ENCODE measurements around the gene RPTOR. TPM values are rescaled to one million over a fixed set of nuclear protein-coding genes. Genes with fewer than 3 reads are reported as not detected.

The RPTOR gene
- total RNA-seq, 1 experiment from 2014 or later, result 25.1 TPM

DNA sequence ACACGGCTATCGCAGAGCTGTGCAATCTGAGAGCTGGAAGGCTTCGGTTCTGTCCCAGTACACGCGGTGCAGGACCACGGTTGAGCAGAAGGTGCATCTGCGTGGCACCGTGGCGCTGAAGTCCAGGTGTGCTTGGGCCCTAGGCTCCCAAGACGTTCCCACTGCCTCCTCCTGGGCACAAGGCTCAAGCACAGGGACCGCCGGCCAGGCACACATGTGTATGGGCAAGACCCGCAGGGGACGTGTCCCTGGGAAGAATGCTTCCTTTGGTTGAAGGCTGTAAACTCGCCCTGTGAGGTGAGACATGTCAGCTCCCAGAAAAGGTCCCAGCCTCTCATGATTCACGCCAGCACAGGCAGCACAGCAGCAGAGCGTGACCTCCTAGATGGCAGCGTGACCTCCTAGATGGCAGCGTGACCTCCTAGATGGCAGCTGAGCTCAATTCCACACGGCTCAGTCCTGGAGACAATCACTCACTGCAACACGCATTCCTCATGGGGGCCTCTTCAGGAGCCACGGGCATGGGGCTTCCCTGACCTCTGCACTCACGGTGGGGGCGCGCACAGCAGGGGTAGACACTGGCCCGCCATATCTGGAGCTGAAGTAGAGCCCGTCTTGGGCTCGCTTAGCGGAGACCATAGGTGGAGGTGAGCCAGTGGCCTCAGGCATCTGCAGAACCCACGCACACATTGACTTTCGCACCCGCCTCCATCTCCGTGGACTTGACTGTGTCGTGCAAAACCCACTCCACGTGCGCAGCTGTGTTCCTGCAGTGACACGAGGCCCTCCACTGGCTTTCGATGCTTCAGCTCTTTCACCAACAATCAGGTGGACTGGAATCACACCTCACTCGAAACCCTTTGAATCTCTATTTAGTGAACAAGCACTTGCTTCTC lies 362.0 kb downstream of the RPTOR start:
- Histone ChIP-seq H2AK5ac (ENCODE audit: insufficient read length, low read length) (no peak overlapping the region), H3T11ph (ENCODE audit: low read length) (no peak overlapping the region), H4K20me1 (ENCODE audit: control insufficient read depth, insufficient read depth, insufficient read length) (peaks cover 2% of the 10 kb centered on the region), H3K23ac (ENCODE audit: insufficient read length, low read depth, low read length) (no peak overlapping the region), H3K79me1 (ENCODE audit: insufficient read depth, low read depth, low read length, poor library complexity, severe bottlenecking) (no peaks in the 10 kb centered on the region), H3K56ac (ENCODE audit: insufficient read length, low read depth, low read length) (no peak overlapping the region), H3K4me1 (ENCODE audit: insufficient read depth, low read length) (no peaks in the 10 kb centered on the region), H3K18ac (ENCODE audit: insufficient read length, low read depth, low read length) (no peak overlapping the region), H2BK20ac (ENCODE audit: low read depth, low read length, poor library complexity, severe bottlenecking) (no peak overlapping the region), H3K27ac (ENCODE audit: insufficient read length, low read depth, low read length) (no peak overlapping the region), H3K27me3 (ENCODE audit: insufficient read depth, low read length) (no peaks in the 10 kb centered on the region), H3K9me3 (ENCODE audit: control insufficient read depth, low read depth, low read length) (no peaks in the 10 kb centered on the region), H2BK120ac (ENCODE audit: low read depth, low read length, poor library complexity, severe bottlenecking) (no peak overlapping the region), H2BK5ac (ENCODE audit: insufficient read length, low read length) (no peak overlapping the region), H4K8ac (replicated peaks; ENCODE audit: insufficient read length, low read depth, low read length) (no peak overlapping the region), H3K4ac (ENCODE audit: low read depth, low read length) (no peak overlapping the region), H2BK15ac (ENCODE audit: low read depth, low read length) (no peak overlapping the region), H4K91ac (ENCODE audit: insufficient read length, low read depth, low read length) (no peak overlapping the region), H3K23me2 (ENCODE audit: insufficient read length, low read depth, low read length, poor library complexity, severe bottlenecking) (no peaks in the 10 kb centered on the region), H3K14ac (ENCODE audit: insufficient read depth, low read length) (no peak overlapping the region; the same call in 1 of the 2 replicates), H3K4me2 (ENCODE audit: insufficient read depth, insufficient read length, low read length) (no peak overlapping the region), H3K79me2 (ENCODE audit: insufficient read depth, low read length) (no peaks in the 10 kb centered on the region), H4K5ac (ENCODE audit: insufficient read length, low read depth, low read length) (no peak overlapping the region), H2BK12ac (ENCODE audit: insufficient read length, low read depth, low read length) (no peak overlapping the region), H3K9ac (ENCODE audit: extremely low read depth, insufficient read length, low read length) (no peak overlapping the region), H2AFZ (ENCODE audit: low read length) (no peak overlapping the region)
- WGBS (ENCODE audit: extremely low coverage, insufficient read length, low lambda C conversion rate), result no CpG with 5 or more reads among the region's 39 CpGs
- no peaks in the 10 kb centered on the region for H3K9me3 Mint-ChIP-seq
- no peak for DNase-seq
- TF ChIP-seq, protein P1, sequence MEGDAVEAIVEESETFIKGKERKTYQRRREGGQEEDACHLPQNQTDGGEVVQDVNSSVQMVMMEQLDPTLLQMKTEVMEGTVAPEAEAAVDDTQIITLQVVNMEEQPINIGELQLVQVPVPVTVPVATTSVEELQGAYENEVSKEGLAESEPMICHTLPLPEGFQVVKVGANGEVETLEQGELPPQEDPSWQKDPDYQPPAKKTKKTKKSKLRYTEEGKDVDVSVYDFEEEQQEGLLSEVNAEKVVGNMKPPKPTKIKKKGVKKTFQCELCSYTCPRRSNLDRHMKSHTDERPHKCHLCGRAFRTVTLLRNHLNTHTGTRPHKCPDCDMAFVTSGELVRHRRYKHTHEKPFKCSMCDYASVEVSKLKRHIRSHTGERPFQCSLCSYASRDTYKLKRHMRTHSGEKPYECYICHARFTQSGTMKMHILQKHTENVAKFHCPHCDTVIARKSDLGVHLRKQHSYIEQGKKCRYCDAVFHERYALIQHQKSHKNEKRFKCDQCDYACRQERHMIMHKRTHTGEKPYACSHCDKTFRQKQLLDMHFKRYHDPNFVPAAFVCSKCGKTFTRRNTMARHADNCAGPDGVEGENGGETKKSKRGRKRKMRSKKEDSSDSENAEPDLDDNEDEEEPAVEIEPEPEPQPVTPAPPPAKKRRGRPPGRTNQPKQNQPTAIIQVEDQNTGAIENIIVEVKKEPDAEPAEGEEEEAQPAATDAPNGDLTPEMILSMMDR (conservative IDR thresholded peaks at IDR 0.05), result no peak
- peaks cover 2% of the 10 kb centered on the region; the same call in 1 of the 2 replicates for H3K27me3 Mint-ChIP-seq (ENCODE audit: low read depth)
- H3K27ac Mint-ChIP-seq, result peak overlapping the region in 1 of 3 experiments; percentile 66; a peak in 1 of 7 replicates
- peaks cover 3% of the 10 kb centered on the region in 2 experiments; a peak in 3 of 4 replicates for H3K4me1 Mint-ChIP-seq
- peaks cover 2 to 26% (median 10%) of the 10 kb centered on the region in 3 experiments; a peak in 5 of 7 replicates for H3K36me3 Mint-ChIP-seq (ENCODE audit: insufficient read depth in 1 of 3, low read depth in 3 of 3)
- H3K4me3 Mint-ChIP-seq, result no peak overlapping the region

Measured in H9 (cell line).